HepG2 (cell line): Measurements from ENCODE around the gene CMPK2. TPM values are rescaled to one million over a fixed set of nuclear protein-coding genes. Genes with fewer than 3 reads are reported as not detected.

Experiments used
- ATAD3A ChIP-seq: sonication (generic); formaldehyde crosslinking; IDR thresholded peaks from 2 replicates; pipeline ENCODE4 v1.4.0; 2020; ENCODE audit warnings: missing genetic modification reagents
- CBX2 ChIP-seq, 2 experiments: fragments of 200-600 bp in 1 of 2; sonication (generic); formaldehyde crosslinking in 1 of 2; IDR thresholded peaks; 2 replicates each; pipeline versions ENCODE4 v1.7.0 to v1.8.1; 2018 to 2022; ENCODE audit warnings: low read depth in 2 of 2, low read length in 1 of 2, mild to moderate bottlenecking in 1 of 2, missing genetic modification reagents in 1 of 2
- HNF4A ChIP-seq: sonication (generic); formaldehyde crosslinking; IDR thresholded peaks from 2 replicates; pipeline ENCODE4 v1.4.0; 2020; ENCODE audit warnings: missing genetic modification reagents
- HNRNPL ChIP-seq: fragments of 200-400 bp; formaldehyde crosslinking; IDR thresholded peaks from 2 replicates; pipeline ENCODE4 v1.6.1; 2017; ENCODE audit warnings: mild to moderate bottlenecking, low read depth, low read length
- PAWR ChIP-seq: sonication (generic); formaldehyde crosslinking; IDR thresholded peaks from 2 replicates; pipeline ENCODE4 v1.4.0; 2020; ENCODE audit warnings: missing genetic modification reagents, mild to moderate bottlenecking, borderline replicate concordance
- POLR2A ChIP-seq, 2 experiments: IDR thresholded peaks; 2 replicates each; pipeline ENCODE4 v1.6.1; 2011; ENCODE audit warnings: low read depth in 2 of 2, low read length in 2 of 2, mild to moderate bottlenecking in 1 of 2, moderate library complexity in 1 of 2; ENCODE audit not compliant: insufficient read depth in 1 of 2
- SP4 ChIP-seq: sonication (generic); formaldehyde crosslinking; IDR thresholded peaks from 2 replicates; pipeline ENCODE4 v1.8.1; 2023; ENCODE audit warnings: mild to moderate bottlenecking, missing genetic modification reagents
- SPEN ChIP-seq: sonication (generic); formaldehyde crosslinking; IDR thresholded peaks from 2 replicates; pipeline ENCODE4 v1.5.1; 2020; ENCODE audit warnings: low read depth, mild to moderate bottlenecking, missing genetic modification reagents
- STAG1 ChIP-seq: sonication (generic); formaldehyde crosslinking; IDR thresholded peaks from 2 replicates; pipeline ENCODE4 v1.4.0; 2020; ENCODE audit warnings: missing genetic modification reagents
- TRIM24 ChIP-seq: sonication (generic); formaldehyde crosslinking; IDR thresholded peaks from 2 replicates; pipeline ENCODE4 v1.8.0; 2022; ENCODE audit warnings: mild to moderate bottlenecking, missing genetic modification reagents
- ZFP1 ChIP-seq: IDR thresholded peaks from 2 replicates; pipeline ENCODE4 v1.6.1; 2016
- ZFP36L1 ChIP-seq: sonication (generic); formaldehyde crosslinking; IDR thresholded peaks from 2 replicates; pipeline ENCODE4 v1.8.0; 2022; ENCODE audit warnings: mild to moderate bottlenecking, missing genetic modification reagents, moderate library complexity
- ZNF446 ChIP-seq: sonication (generic); formaldehyde crosslinking; IDR thresholded peaks from 2 replicates; pipeline ENCODE4 v1.5.0; 2020; ENCODE audit warnings: mild to moderate bottlenecking, missing genetic modification reagents
- ZNF713 ChIP-seq: sonication (generic); formaldehyde crosslinking; IDR thresholded peaks from 2 replicates; pipeline ENCODE4 v1.4.0; 2020; ENCODE audit warnings: mild to moderate bottlenecking, missing genetic modification reagents
- polyA plus RNA-seq, 8 experiments: library from polyadenylated mRNA; depleted of rRNA in 3 of 8; stranded (reverse) in 7 of 8; unstranded in 1 of 8; fragments of >200 nt; fragmentation: Illumina TruSeq in 4 of 8; extraction: Trizol in 4 of 8; gene quantifications; 2 replicates each; pipeline versions ENCODE4 v1.2.1 to v1.2.3, GENCODE V29; 2011 to 2016; ENCODE audit warnings: low read depth in 4 of 8, missing spikeins in 1 of 8, mixed read lengths in 1 of 8; ENCODE audit not compliant: insufficient read depth in 1 of 8
- total RNA-seq, 5 experiments: library from RNA; depleted of rRNA; stranded (reverse); fragments of >200 nt; fragmentation: Illumina TruSeq; extraction: Trizol; gene quantifications; 2 replicates each; pipeline ENCODE4 v1.2.3, GENCODE V29; 2016; ENCODE audit warnings: low read depth in 1 of 5
- TF ChIP-seq, protein P1 (sequence below): sonication (generic); formaldehyde crosslinking; IDR thresholded peaks from 2 replicates; pipeline ENCODE4 v1.8.1; 2023; ENCODE audit warnings: missing genetic modification reagents, mild to moderate bottlenecking, borderline replicate concordance
- TF ChIP-seq, protein P2 (sequence below): sonication (generic); formaldehyde crosslinking; IDR thresholded peaks from 2 replicates; pipeline ENCODE4 v1.4.0; 2020; ENCODE audit warnings: missing genetic modification reagents, borderline replicate concordance
- TF ChIP-seq, protein P3 (sequence below): sonication (generic); formaldehyde crosslinking; IDR thresholded peaks from 2 replicates; pipeline ENCODE4 v1.4.0; 2020; ENCODE audit warnings: mild to moderate bottlenecking, missing genetic modification reagents
- TF ChIP-seq, protein P4 (sequence below): sonication (generic); formaldehyde crosslinking; IDR thresholded peaks from 2 replicates; pipeline ENCODE4 v1.4.0; 2020; ENCODE audit warnings: missing genetic modification reagents
- TF ChIP-seq, protein P5 (sequence below): sonication (generic); formaldehyde crosslinking; IDR thresholded peaks from 2 replicates; pipeline ENCODE4 v1.4.0; 2020; ENCODE audit warnings: mild to moderate bottlenecking, missing genetic modification reagents

CMPK2 gene
- total and polyA plus RNA-seq, 2 of the 13 experiments (the other 11 are each of a cell fraction or from before 2014, with no cell fraction given): 0.04 to 1.0 TPM

DNA sequence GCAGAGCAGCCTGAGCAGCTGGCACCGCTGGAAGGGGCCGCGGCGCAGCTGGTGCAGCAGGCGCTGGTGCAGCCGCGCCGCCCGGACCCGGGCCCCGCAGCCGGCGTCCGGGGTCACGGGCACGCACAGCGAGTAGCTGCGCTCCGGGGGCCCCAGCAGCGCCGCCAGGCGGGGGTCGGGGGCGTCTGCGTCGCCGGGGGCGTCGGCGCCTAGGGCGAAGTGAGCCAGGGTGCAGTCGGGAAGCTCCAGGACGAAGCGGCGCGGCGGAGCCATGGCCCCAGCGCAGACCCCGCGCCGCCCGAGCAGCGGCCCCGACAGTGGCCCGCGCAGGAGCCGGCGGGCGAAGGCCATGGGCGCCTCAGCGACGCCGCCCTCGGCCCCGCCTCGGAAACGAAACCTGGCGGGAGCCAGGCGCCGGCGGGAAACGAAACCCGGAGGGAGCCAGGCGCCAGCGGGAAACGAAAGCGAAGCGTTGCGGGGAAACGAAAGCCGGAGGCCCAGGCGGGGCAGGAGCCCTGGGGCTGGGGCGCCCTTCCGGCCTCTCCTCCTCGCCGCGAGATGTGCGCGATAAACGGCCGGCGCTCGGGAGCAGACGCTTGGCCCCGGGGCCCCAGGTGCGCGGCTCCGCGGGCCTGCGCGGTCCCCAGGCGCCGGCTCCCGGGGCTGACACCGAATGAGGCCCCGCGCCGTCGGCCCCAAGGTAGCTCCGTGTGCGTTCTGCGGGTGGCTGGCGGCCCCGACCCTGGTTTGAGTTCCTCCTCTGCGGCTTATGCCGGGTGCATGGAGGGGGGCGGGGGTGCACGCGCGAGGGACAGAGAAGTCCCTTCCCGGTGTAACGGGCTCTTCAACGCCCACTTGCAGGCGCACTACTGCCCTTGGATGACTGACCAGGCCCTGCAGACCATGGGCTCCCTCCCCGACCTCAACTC lies at the start of gene CMPK2 (continued):
- TF ChIP-seq, protein P1, sequence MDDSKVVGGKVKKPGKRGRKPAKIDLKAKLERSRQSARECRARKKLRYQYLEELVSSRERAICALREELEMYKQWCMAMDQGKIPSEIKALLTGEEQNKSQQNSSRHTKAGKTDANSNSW (CRISPR knock-in tag): 0 out of 2 replicates have a peak, but pooled peaks have one; percentile 35
- TF ChIP-seq SPEN (no peak), TRIM24 (no peak; the same call in 1 of the 2 replicates), HNRNPL (no peak), SP4 (no peak), POLR2A (IDR thresholded peaks at IDR 0.05; ENCODE audit: insufficient read depth in 1 of 2, low read depth in 2 of 2, low read length in 2 of 2) (no peak), ZNF713 (no peak), ZNF446 (no peak; the same call in 1 of the 2 replicates), HNF4A (CRISPR knock-in tag) (no peak), STAG1 (CRISPR knock-in tag) (no peak), CBX2 (IDR thresholded peaks at IDR 0.05; ENCODE audit: low read depth, low read length) (no peak), CBX2 (CRISPR knock-in tag; IDR thresholded peaks at IDR 0.05; ENCODE audit: low read depth) (0 out of 2 replicates have a peak, but pooled peaks have one; percentile 20), ATAD3A (CRISPR knock-in tag) (no peak), ZFP36L1 (CRISPR knock-in tag) (no peak), ZFP1 (CRISPR knock-in tag) (no peak), PAWR (CRISPR knock-in tag) (no peak)
- TF ChIP-seq, protein P2, sequence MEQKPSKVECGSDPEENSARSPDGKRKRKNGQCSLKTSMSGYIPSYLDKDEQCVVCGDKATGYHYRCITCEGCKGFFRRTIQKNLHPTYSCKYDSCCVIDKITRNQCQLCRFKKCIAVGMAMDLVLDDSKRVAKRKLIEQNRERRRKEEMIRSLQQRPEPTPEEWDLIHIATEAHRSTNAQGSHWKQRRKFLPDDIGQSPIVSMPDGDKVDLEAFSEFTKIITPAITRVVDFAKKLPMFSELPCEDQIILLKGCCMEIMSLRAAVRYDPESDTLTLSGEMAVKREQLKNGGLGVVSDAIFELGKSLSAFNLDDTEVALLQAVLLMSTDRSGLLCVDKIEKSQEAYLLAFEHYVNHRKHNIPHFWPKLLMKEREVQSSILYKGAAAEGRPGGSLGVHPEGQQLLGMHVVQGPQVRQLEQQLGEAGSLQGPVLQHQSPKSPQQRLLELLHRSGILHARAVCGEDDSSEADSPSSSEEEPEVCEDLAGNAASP: 0 out of 2 replicates have a peak, but pooled peaks have one; percentile 32
- TF ChIP-seq, protein P3, sequence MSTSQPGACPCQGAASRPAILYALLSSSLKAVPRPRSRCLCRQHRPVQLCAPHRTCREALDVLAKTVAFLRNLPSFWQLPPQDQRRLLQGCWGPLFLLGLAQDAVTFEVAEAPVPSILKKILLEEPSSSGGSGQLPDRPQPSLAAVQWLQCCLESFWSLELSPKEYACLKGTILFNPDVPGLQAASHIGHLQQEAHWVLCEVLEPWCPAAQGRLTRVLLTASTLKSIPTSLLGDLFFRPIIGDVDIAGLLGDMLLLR (CRISPR knock-in tag): no peak
- TF ChIP-seq, protein P4, sequence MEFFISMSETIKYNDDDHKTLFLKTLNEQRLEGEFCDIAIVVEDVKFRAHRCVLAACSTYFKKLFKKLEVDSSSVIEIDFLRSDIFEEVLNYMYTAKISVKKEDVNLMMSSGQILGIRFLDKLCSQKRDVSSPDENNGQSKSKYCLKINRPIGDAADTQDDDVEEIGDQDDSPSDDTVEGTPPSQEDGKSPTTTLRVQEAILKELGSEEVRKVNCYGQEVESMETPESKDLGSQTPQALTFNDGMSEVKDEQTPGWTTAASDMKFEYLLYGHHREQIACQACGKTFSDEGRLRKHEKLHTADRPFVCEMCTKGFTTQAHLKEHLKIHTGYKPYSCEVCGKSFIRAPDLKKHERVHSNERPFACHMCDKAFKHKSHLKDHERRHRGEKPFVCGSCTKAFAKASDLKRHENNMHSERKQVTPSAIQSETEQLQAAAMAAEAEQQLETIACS (CRISPR knock-in tag): peak; percentile 82
- TF ChIP-seq, protein P5, sequence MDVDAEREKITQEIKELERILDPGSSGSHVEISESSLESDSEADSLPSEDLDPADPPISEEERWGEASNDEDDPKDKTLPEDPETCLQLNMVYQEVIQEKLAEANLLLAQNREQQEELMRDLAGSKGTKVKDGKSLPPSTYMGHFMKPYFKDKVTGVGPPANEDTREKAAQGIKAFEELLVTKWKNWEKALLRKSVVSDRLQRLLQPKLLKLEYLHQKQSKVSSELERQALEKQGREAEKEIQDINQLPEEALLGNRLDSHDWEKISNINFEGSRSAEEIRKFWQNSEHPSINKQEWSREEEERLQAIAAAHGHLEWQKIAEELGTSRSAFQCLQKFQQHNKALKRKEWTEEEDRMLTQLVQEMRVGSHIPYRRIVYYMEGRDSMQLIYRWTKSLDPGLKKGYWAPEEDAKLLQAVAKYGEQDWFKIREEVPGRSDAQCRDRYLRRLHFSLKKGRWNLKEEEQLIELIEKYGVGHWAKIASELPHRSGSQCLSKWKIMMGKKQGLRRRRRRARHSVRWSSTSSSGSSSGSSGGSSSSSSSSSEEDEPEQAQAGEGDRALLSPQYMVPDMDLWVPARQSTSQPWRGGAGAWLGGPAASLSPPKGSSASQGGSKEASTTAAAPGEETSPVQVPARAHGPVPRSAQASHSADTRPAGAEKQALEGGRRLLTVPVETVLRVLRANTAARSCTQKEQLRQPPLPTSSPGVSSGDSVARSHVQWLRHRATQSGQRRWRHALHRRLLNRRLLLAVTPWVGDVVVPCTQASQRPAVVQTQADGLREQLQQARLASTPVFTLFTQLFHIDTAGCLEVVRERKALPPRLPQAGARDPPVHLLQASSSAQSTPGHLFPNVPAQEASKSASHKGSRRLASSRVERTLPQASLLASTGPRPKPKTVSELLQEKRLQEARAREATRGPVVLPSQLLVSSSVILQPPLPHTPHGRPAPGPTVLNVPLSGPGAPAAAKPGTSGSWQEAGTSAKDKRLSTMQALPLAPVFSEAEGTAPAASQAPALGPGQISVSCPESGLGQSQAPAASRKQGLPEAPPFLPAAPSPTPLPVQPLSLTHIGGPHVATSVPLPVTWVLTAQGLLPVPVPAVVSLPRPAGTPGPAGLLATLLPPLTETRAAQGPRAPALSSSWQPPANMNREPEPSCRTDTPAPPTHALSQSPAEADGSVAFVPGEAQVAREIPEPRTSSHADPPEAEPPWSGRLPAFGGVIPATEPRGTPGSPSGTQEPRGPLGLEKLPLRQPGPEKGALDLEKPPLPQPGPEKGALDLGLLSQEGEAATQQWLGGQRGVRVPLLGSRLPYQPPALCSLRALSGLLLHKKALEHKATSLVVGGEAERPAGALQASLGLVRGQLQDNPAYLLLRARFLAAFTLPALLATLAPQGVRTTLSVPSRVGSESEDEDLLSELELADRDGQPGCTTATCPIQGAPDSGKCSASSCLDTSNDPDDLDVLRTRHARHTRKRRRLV: no peak
